Mesothelial cell of epicardium (in vitro differentiated cells): ENCODE data around the gene STK36. TPM values are rescaled to one million over a fixed set of nuclear protein-coding genes. Genes with fewer than 3 reads are reported as not detected.

Experiments used
- DNase-seq, 2 experiments: peaks; one replicate each; pipeline ENCODE4 v3.0.0; 2021; ENCODE audit warnings: low spot score in 2 of 2; ENCODE audit not compliant: unreplicated experiment in 2 of 2
- H3K27ac Mint-ChIP-seq: 2 replicates; pipeline ENCODE4 v1.8.0; 2021; ENCODE audit warnings: mixed read lengths
- H3K27me3 Mint-ChIP-seq: 2 replicates; pipeline ENCODE4 v1.8.0; 2021; ENCODE audit warnings: low read depth, mixed read lengths
- H3K36me3 Mint-ChIP-seq: 2 replicates; pipeline ENCODE4 v1.8.0; 2021; ENCODE audit warnings: mixed read lengths
- H3K4me1 Mint-ChIP-seq: 2 replicates; pipeline ENCODE4 v1.8.0; 2021; ENCODE audit warnings: mixed read lengths
- H3K4me3 Mint-ChIP-seq: 2 replicates; pipeline ENCODE4 v1.8.0; 2021; ENCODE audit warnings: mild to moderate bottlenecking, moderate library complexity, mixed read lengths
- H3K9me3 Mint-ChIP-seq: 2 replicates; pipeline ENCODE4 v1.8.0; 2021; ENCODE audit warnings: mixed read lengths
- total RNA-seq: library from RNA; stranded (reverse); gene quantifications from 3 replicates; pipeline ENCODE4 v1.2.1, GENCODE V29; 2021
- TF ChIP-seq, protein P1 (sequence below): fragments of 200-600 bp; sonication (generic); IDR thresholded peaks from one replicate; pipeline ENCODE4 v1.5.0; 2021; ENCODE audit warnings: antibody characterized with exemption; ENCODE audit not compliant: unreplicated experiment

Gene STK36
- total RNA-seq, 1 donor from 2014 or later: 115 TPM

DNA sequence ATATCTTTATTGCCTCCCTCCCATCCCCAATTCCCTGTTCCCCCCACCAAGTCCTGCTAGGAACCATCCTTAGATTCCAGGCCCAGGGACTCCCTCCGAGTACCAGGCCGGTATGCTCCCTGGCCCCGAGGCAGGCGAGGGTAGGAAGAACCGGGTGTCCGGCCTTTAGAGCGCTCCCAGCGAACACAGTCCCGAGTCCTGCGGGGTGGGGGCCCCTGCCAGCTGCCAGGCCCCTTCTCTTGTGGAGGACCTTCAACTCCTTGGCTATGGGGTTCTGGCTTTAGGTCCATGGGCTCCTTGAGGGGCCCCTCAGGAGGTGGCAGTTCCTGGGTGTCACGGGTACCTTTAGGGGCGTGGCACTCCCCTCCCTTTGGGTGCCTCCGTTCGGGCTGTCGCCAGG lies 8.0 kb upstream of the STK36 start:
- TF ChIP-seq, protein P1, sequence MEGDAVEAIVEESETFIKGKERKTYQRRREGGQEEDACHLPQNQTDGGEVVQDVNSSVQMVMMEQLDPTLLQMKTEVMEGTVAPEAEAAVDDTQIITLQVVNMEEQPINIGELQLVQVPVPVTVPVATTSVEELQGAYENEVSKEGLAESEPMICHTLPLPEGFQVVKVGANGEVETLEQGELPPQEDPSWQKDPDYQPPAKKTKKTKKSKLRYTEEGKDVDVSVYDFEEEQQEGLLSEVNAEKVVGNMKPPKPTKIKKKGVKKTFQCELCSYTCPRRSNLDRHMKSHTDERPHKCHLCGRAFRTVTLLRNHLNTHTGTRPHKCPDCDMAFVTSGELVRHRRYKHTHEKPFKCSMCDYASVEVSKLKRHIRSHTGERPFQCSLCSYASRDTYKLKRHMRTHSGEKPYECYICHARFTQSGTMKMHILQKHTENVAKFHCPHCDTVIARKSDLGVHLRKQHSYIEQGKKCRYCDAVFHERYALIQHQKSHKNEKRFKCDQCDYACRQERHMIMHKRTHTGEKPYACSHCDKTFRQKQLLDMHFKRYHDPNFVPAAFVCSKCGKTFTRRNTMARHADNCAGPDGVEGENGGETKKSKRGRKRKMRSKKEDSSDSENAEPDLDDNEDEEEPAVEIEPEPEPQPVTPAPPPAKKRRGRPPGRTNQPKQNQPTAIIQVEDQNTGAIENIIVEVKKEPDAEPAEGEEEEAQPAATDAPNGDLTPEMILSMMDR: no peak
- Mint-ChIP-seq H3K27me3 (no peaks in the 10 kb centered on the region), H3K36me3 (peaks cover 16% of the 10 kb centered on the region), H3K4me3 (no peak overlapping the region), H3K9me3 (no peaks in the 10 kb centered on the region), H3K27ac (no peak overlapping the region), H3K4me1 (peaks cover 12% of the 10 kb centered on the region)
- DNase-seq: no peak

DNA sequence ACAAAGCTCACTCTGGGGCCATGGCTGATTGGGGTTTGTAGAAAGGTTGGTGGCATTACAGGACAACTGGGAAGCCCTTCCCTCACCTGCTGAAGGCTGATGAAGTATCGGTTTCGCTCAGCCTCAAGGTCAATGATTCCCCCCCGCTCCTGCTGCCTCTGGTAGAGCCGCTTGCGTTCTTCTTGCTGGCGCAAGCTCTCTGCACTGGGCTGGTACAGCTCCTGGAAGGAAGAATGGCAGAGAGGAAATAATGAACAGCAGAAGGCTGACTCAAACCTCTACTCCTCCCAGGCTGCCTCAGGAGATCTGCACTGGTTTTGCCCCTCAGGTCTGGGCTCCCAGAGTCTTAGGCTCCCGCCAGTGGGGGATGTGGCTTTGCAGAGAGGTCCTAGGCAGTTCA lies 7.2 kb upstream of the STK36 start:
- no peak for DNase-seq
- Mint-ChIP-seq H3K27me3 (no peaks in the 10 kb centered on the region), H3K4me3 (no peak overlapping the region), H3K9me3 (no peaks in the 10 kb centered on the region), H3K36me3 (peaks cover 16% of the 10 kb centered on the region), H3K27ac (no peak overlapping the region), H3K4me1 (peaks cover 9% of the 10 kb centered on the region)
- TF ChIP-seq, protein P1: no peak

DNA sequence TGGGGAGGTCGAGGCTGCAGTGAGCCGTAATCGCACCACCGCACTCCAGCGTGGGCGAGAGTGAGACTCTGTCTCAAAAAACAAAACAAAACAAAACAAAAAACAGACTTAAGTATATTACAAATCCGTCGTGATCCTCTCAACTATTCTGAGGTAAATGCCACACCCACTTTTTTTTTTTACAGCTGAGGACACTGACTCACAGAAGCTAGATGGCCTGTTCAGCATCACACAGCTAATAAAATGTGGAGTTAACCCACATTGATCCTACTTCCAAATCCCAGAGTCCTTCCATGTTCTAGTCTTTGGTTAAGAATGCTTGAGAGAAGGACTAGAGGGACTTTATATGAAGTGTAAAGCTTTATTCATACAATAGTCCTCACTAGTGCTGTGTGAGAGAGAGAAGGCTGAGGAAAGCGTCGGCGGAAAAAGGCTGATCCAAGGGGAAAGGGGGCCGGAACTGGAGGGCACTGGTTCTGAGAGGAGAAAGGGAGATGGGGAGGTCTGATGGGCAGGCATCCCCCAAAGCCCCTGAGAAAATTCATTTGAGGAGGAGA lies 711 bp upstream of the STK36 start:
- peak overlapping the region; percentile 97 for H3K4me3 Mint-ChIP-seq
- H3K27ac Mint-ChIP-seq: peak overlapping the region; percentile 97
- H3K9me3 Mint-ChIP-seq: no peaks in the 10 kb centered on the region
- DNase-seq: no peak
- peaks cover 20% of the 10 kb centered on the region for H3K4me1 Mint-ChIP-seq
- TF ChIP-seq, protein P1: no peak
- H3K27me3 Mint-ChIP-seq: no peaks in the 10 kb centered on the region
- H3K36me3 Mint-ChIP-seq: peaks cover 15% of the 10 kb centered on the region

DNA sequence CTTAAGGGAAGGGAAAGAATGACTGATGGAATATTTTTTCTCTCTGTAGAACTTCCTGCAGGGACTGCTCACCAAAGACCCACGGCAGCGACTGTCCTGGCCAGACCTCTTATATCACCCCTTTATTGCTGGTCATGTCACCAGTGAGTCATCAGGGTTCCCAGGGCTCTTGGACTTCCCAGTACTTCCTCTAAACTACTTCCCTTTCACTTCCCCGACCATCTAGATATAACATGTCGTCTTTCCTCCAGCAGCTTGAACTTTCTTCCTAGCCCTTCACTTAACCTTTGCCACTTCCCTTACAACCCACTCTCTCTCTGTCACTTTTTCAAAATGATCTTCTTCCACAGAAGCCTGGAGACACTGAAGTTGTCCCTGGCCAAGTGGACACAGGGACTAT lies 7.2 kb downstream of the STK36 start:
- Mint-ChIP-seq H3K36me3 (peaks cover 30% of the 10 kb centered on the region), H3K9me3 (no peaks in the 10 kb centered on the region)

DNA sequence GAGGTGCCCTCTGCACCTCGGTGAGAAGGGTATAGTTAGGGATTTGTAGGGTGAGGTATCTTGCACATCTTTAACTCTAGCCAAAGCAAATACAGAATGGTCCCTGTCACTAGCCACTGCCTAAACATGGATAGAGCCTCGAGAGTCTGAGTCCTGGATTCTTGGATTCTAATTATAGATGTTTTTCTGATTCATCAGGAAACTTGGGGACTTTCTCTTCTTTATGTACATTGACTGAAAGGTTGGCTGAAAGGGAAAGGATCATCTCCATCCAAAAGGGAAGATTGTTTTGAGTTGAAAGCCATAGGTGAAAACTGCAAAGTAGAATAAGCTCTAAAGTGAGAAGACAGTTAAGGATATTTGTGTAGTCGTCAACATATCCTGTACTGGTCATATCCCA lies 8.2 kb downstream of the STK36 start:
- TF ChIP-seq, protein P1: no peak
- no peak overlapping the region for H3K4me3 Mint-ChIP-seq
- H3K9me3 Mint-ChIP-seq: no peaks in the 10 kb centered on the region
- H3K27ac Mint-ChIP-seq: no peak overlapping the region
- DNase-seq: no peak
- H3K4me1 Mint-ChIP-seq: no peaks in the 10 kb centered on the region
- H3K27me3 Mint-ChIP-seq: no peaks in the 10 kb centered on the region
- H3K36me3 Mint-ChIP-seq: peaks cover 32% of the 10 kb centered on the region

More for the DNA sequence above, 7.2 kb downstream of the STK36 start:
- TF ChIP-seq, protein P1: no peak
- H3K27ac Mint-ChIP-seq: no peak overlapping the region
- no peak for DNase-seq
- no peak overlapping the region for H3K4me3 Mint-ChIP-seq
- H3K4me1 Mint-ChIP-seq: no peaks in the 10 kb centered on the region
- no peaks in the 10 kb centered on the region for H3K27me3 Mint-ChIP-seq
